ENCODE results near the gene SV2B.

The SV2B gene

DNA sequence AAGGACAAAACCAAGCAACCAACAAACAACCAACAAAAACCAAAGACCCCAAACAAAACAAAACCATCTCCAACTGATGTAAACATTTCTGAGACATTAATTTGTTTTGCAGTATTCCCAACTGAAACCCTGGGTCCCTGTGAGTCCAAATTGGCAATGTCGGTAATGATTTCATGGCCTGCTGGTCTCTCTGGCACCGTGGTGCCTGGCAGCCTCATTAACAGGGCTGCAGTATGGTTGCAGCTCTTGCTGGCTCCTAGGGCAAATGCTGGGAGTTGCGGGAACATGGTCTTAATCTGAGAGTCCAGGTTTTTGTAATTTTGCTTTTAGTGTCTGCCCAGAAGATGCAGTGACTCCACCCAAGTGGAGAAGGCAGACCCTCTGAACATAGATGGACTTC is 128.3 kb downstream of the SV2B start:
- no peak for DNase-seq (ENCODE audit: low read depth, low spot score)

DNA sequence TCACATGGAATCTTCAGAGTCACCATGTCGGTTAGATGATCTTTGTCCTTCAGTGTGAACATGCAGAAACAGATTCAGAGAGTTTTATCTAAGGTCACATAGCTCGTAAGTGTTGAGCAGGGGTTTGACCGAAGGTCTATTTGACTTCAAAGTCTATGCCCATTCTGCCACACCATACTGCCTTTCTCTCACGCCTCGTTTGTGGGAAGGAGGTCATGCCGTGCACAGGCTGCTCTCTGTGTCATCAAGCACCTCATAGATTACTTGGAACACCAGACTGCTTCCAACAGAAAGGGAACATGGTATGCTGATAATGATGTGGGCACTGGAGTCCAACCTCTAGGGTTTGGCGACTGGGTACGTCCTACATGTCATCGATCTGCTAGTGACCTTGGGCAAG is 128.8 kb downstream of the SV2B start:
- DNase-seq (ENCODE audit: low read depth, low spot score), result no peak

GRCh38 chr15:91231703-91232102 is 131.6 kb downstream of the SV2B start:
- DNase-seq (ENCODE audit: low read depth, low spot score), result no peak

DNA sequence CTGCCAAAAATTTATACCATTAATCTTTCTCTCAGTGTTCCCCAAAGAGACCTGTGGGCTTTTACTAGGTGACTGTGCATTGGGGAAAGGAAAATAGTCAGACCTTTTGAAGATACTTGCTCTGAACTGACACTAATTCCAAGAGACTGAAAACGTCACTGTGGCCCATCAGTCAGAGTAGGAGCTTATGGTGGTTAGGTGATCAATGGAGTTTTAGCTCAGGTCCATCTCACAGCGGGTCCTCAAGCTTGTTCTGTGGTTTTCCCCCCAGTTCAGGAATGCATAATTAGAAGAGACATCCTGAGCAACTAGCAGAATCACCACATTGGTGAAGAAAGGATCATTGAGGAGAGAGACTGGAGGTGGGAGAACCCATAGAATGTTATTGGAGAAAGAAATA is 134.7 kb downstream of the SV2B start:
- DNase-seq (ENCODE audit: low read depth, low spot score), result no peak

DNA sequence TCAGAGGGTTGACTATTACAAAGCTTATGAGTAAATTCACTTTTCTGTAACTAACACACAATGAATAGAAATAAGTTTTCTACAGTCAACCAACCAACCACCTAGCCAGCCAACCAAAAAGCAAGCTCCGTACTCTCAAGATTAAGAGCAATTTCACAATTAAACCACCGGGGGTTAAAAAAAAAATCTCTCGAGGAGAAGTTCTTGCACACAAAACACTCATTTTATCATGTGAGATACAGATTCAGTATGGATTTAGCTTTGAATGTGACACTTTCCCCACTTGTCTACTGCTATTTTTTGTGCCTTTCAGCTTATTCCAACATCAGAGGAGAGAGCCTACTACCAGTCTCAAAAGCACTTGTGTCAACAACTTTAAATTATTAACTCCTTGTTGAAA is 135.3 kb downstream of the SV2B start:
- DNase-seq (ENCODE audit: low read depth, low spot score), result no peak

GRCh38 chr15:91237445-91237844 is 137.4 kb downstream of the SV2B start:
- no peak for DNase-seq (ENCODE audit: low read depth, low spot score)

- no peak for DNase-seq (ENCODE audit: low read depth, low spot score)
Measured at GRCh38 chr15:91238644-91239425, 138.8 kb downstream of the SV2B start.

DNA sequence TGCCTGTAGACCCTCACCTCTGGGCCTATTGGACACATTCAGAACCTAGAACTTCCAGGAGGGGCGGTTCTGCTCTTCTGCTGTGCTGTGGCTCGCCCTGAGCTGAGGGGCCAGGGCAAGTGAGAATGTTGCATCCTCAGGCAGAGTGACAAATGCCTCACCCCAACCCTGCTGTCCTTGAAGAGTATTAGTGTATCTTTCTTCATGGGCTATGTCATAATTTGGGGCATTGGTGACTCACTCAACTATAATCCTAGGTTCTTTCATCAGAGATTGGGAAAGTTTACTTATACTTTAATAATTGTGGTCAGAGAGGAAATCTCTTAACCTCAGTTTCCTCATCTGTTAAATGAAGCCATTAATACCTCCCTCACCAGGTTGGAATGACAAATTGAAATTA is 143.8 kb downstream of the SV2B start:
- DNase-seq (ENCODE audit: low read depth, low spot score), result no peak

GRCh38 chr15:91244919-91245318 is 144.9 kb downstream of the SV2B start:
- DNase-seq (ENCODE audit: low read depth, low spot score), result no peak

- no peak for DNase-seq (ENCODE audit: low read depth, low spot score)
Measured at GRCh38 chr15:91246998-91247397, 146.9 kb downstream of the SV2B start.

- no peak for DNase-seq (ENCODE audit: low read depth, low spot score)
Measured at GRCh38 chr15:91249591-91249990, 149.5 kb downstream of the SV2B start.

DNA sequence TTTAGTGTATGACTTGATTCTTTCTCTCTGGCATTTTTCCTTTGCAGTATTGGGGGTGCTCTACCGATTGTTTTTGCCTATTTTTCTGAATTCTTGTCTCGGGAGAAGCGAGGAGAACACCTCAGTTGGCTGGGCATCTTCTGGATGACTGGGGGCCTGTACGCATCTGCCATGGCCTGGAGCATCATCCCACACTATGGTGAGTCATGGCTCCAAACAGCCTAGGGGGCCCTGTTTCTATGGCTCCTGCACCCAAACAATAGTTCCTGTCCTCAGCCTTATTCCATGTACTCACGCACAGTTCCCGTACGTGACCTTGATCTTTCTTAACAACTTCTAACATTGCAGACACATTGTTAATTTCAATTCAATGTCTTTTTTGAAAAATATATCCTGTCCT is 152.3 kb downstream of the SV2B start:
- no peak for DNase-seq (ENCODE audit: low read depth, low spot score)

DNA sequence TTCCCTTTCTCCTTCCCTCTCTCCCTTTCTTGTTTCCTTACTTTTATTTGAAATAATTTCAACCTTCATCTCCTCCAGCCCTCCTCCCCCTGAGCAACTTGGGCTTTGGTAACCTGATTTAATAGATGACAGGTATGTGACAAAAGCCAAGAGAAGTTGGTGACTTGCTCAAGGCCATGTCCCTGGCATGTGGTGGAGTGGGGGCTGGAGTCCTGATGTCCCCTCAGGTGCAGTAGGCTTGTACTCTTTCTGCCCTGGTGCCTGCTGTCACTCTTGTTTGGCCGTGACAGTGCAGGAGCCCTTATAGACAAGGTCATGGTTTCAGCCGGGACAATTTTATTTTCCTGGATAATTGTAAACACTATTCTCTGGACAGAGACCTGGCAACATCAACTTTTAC is 152.7 kb downstream of the SV2B start:
- no peak for DNase-seq (ENCODE audit: low read depth, low spot score)

DNA sequence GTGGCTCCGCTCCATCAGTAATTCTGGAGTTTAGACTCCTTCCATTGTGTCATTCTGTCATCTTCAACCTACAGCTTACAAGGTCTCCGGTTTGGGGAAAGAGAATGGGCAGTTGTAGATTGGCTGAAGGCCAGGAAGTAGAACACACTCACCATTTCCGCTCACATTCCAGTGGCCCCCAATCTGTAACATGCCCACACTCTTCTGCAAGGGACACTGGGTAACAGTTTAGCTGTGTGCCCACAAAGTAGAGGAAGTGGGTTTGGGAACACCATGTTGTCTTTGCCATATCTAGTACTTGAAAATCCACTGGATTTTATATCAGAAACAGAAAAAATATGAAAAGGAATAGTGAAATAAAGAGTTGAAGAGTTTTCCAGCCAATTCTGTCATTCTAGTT is 153.5 kb downstream of the SV2B start:
- no peak for DNase-seq (ENCODE audit: low read depth, low spot score)

DNA sequence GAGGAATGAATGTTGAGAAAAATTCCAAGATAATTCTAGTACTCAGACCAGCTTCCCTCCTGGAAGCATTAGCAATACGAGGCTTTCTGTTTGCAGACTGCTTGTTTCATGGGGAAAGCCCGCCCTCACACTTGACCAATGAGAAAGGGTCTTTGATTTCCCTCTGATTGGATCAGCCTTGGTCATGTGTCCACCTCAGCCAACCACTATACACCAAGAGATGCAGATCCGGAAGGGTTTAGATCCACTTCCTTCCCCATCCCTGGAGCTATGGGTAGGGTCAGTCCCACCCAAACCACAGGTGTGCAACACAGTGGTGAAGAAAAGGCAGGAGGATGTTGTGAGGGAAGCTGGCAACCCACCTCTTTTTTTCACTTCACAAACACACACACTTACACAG is 154.7 kb downstream of the SV2B start:
- no peak for DNase-seq (ENCODE audit: low read depth, low spot score)

DNA sequence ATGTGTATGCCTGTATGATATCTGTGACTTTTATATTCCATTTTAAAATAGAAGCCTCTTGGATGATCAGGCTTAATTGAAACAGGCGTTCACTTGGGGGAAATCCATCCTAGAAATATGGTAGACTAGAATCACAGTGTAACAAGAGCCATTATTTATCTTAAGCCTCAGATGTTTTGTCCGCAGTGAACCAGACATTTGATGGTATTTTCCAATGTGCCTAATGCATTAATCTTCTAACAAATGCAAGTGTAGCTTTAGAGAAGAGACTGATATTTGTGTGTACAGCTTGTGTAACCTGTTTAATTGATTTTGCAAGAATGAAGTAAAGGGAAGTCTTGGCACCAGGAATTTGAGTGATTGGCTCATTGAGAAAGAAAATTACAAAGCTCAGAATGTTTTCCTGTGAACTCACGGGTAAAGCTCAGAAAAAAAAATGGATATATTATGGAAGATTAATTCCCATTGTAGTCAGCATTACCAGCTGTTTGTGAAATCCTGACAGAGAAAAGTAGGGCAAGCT is 155.7 kb downstream of the SV2B start:
- DNase-seq (ENCODE audit: low read depth, low spot score), result no peak

GRCh38 chr15:91257746-91258414 is 157.8 kb downstream of the SV2B start:
- DNase-seq (ENCODE audit: low read depth, low spot score), result no peak

DNA sequence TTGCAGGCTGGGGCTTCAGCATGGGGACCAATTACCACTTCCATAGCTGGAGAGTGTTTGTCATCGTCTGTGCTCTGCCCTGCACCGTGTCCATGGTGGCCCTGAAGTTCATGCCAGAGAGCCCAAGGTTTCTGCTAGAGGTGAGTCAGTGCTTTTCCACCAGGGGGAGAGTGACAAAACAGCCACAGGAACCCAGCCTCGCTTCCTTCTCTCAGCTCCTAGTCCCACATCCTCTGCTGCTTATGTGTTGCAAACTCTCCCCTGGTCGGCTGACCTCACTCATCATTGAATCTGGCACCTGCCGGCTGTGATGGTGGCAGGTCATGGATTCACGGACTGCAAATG is 158.3 kb downstream of the SV2B start:
- DNase-seq (ENCODE audit: low read depth, low spot score), result no peak

DNA sequence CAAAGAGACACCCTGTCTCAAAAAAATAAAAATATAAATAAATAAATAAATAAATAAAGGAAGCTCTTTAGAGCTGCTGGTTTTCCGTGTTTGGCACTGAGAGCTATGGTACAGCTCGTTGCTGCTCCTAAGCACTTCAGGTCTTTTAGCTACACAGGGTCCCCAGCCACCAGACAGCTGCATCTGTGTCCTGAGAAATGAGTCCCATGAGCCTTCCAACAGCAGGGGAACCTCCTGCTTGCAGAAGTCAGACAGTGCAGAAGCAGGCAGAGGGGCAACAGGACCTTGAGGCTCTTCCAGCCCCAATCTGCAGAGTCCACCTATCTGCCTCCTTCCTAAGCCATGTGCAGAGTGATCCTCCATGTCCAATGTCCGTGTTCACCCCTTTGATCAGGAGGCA is 159.0 kb downstream of the SV2B start:
- DNase-seq (ENCODE audit: low read depth, low spot score), result no peak

DNA sequence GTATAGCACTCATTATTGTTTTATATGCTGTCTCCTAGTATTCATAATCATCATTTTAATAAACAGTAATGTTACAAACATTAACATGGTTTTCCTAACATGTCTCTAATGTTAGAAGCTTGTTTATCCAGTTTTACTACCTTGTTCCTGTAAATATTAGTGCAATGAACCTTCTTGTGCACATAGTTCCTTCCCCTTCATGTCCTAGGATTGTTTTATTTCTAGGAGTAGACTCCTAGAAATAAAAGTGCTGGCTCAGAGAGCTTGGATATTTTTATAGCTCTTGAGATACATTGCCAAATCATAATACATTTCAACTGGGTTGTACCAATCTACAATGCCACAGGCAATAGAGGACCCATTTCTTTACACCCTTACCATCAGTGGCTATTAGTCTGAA is 161.3 kb downstream of the SV2B start:
- DNase-seq (ENCODE audit: low read depth, low spot score), result no peak

DNA sequence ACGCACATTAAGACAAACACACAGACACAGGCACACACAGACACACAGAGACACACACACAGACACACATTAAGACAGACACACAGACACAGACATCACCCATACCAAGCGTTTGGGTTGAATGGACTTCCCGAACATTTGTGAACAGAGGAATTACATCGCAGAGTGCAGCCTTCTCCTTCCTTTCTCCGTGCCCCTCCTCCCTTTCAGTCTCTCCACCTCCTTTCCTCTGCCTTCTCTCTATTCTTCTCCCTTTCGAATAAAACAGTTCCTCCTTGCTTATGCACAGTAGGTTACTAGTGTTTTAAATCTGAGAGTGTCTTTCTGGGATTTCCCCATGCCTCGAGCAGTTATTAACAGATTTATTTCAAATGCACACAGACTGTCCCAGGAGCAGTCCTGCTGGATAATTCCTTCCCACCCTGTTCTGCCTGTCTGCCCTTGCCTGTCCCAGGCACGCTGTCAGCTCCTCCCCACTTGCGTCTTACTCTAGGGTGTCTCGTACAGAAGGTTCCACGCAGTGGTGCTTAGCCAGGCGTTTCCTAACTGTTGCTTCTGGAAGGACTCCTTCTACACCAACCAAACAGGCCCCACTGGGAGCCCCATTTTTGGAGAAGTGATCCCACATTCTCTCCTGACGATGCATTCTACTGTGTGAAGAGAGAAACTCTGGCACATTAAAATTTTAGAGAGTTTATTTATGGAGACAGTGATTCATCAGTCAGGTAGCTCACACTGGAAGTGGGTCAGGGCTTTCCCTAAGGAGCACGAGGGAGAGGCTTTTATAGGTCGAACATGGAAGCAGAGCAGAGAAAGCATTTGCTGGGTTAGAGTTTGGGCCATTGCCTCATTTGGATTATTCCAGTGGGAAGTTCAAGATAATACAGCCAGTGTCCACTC is 163.8 kb downstream of the SV2B start:
- DNase-seq (ENCODE audit: low read depth, low spot score), result no peak

DNA sequence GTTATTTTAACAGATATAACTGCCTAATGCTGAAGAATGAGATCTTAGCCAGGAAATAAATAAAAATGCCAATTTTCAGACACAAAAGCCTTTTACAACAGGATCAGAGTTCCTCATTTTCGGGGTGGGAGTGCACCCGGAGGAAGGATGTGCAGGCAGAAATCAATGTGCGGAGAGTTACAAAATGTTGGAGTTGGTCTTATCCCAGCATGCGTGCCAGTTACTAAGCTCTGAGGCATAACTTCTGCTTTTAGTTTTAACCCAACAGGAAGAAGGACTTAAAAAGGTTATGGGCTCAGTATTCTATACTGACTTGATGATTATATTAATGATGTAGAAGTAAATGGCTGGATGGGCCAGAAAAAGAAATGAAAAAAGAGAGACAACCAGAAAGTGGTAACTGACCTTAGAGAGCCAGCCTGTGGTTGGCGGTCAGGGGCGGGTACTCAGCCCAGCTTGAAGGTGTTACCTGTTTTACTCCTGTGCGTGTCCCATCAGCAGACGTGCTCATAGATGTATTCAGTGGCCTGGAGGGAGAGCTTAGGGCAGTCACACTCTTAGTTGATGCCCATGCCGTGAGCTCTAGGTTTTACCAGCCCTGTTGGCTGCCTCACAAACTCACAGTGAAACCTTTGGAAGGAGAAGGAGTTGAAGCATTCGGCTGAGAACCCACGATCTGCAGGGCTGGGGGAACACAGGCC is 164.7 kb downstream of the SV2B start:
- no peak for DNase-seq (ENCODE audit: low read depth, low spot score)

All from smooth muscle cell of the brain vasculature (primary cell).